GM10248 (cell line): Measurements from ENCODE around the gene COL4A1.

Source experiments
- CTCF ChIA-PET: fragments of 300-600 bp; sonication (Branson Sonifier 250); formaldehyde crosslinking; extraction: SDS; loops from one replicate; lab custom pipeline; 2021; ENCODE audit warnings: antibody characterized with exemption; lab: Yijun Ruan, JAX
- POLR2A ChIA-PET: fragments of 350-650 bp; sonication (Branson Sonifier 250); formaldehyde crosslinking; extraction: SDS; loops from one replicate; lab custom pipeline; 2020; ENCODE audit warnings: antibody characterized with exemption; lab: Yijun Ruan, JAX
- DNase-seq: peaks from one replicate; pipeline ENCODE4 v3.0.0; 2012; ENCODE audit errors: extremely low spot score
- TF ChIP-seq, protein P1 (sequence below): IDR thresholded peaks from 2 replicates; pipeline ENCODE4 v1.5.1; 2012; ENCODE audit warnings: mild to moderate bottlenecking, low read depth; ENCODE audit errors: extremely low read depth, missing control alignments, control extremely low read depth

Gene COL4A1

DNA sequence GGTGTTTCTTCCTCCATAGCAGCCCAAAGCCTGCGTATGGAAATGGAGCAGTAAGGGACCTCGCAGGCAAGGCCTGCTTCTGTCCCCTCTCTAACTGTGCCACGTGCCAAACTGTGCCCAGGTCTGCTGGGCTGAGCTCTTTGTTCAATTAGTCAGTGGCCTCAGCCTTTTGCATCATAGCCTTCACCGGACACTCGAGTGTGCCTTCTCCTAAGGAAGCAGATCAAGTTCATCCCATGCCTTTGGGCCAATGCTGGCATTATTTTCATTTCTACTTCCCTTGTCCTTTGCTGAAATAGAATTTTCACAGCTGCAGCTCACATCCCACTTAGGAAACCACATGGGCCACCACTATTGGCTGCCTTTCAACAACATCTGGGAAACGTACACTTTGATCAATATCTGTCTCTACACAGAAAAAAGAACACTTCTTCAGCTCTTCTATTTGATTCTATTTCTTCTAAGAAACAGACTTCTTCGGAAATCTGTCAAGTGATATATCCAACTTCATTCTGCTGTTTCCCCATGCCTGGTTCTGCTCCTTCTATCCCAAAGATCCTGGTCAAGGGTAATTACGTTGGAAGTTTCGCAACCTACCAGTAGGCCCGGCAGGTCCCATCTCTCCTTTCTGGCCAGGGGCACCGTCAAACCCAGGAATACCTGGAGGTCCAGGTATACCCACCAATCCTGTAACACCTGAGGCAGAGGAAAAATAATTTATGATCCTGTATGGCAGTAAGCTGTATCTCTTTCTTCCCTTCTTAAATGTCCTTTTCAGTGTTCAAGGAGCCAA is 143.9 kb downstream of the COL4A1 start:
- TF ChIP-seq, protein P1, sequence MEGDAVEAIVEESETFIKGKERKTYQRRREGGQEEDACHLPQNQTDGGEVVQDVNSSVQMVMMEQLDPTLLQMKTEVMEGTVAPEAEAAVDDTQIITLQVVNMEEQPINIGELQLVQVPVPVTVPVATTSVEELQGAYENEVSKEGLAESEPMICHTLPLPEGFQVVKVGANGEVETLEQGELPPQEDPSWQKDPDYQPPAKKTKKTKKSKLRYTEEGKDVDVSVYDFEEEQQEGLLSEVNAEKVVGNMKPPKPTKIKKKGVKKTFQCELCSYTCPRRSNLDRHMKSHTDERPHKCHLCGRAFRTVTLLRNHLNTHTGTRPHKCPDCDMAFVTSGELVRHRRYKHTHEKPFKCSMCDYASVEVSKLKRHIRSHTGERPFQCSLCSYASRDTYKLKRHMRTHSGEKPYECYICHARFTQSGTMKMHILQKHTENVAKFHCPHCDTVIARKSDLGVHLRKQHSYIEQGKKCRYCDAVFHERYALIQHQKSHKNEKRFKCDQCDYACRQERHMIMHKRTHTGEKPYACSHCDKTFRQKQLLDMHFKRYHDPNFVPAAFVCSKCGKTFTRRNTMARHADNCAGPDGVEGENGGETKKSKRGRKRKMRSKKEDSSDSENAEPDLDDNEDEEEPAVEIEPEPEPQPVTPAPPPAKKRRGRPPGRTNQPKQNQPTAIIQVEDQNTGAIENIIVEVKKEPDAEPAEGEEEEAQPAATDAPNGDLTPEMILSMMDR, result no peak
- POLR2A ChIA-PET, result no interaction called here
- DNase-seq, result no peak
- CTCF ChIA-PET, result no interaction called here

DNA sequence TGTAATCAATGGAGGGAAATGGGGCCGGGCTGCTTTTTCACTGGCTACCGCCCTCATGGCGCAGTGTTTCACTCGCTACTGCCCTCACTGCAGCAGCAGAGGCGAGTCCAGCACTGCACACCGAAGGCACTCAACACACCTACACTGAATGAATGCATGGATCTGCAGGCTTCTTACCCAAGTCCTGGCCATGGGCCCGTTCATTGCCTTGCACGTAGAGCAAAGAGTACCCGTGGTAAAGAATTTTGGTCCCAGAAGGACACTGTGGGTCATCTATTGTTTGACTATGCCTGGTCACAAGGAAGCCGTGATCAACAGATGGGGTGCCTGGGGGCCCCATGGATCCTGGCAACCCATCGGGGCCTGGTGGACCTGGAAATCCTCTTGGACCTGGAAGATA is 144.9 kb downstream of the COL4A1 start:
- ChIA-PET CTCF (no interaction called here), POLR2A (no interaction called here)
- TF ChIP-seq, protein P1, result no peak
- DNase-seq, result no peak

DNA sequence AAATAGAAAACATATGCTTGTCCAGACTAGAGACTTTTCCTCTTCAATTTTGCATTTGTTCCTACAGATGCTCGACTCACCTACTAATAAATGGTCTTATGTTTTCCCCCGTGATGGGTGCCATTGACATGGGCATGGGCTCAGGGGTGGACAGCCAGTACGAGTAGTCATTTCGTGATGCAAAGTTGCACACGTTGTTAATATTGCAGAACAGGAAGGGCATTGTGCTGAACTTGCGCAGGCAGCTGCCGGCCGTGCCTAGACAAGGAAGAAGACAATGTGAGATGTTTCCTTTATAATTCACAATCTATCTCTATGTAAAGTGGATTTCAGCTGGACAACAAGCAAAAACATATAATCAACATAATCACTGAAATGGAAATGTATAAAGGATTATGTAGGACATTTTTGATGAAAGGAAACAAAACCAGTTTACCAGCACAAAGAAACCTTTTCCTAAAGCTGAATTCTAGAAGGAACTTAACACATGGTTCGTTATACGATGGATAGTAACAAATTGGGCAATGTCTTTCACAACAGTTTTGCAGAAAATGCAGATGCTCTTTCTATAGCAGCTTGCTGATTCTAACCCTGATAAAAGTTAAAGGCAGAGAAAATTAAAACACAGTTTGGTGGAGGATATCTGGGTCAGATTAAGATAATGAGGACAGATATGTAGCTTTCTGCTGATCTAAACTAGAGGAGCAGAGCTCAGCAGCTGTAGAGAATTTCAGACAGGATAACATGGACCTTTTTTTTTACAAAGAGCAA is 145.7 kb downstream of the COL4A1 start:
- TF ChIP-seq, protein P1, result no peak
- CTCF ChIA-PET, result no interaction called here
- no peak for DNase-seq
- POLR2A ChIA-PET, result no interaction called here

DNA sequence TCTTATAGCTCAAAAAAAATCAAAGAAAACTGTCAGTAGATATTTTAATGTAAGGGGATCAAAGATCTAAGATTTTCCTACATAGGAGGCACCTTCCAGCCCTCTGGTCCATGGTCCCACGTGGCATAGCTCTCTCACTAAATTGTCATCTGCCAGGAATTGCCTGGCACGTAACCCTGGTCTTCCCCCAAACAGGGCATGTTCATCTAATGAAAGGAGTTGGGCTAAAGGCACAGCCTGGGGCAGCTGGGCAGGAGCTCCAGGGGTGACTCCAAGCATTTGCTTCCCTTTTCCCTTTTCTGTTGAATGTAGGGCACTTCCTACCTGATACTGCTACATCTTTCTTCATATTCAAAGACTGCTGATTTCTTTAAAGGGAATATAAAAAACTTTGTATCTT is 148.7 kb downstream of the COL4A1 start:
- POLR2A ChIA-PET, result no interaction called here
- TF ChIP-seq, protein P1, result no peak
- CTCF ChIA-PET, result interaction anchor here (0.7 to 3.0 kb wide), 4 partner anchors 10 to 1197 kb away, joined by 3 to 10 read pairs (median 3); no protein-coding TSS in a partner anchor
- DNase-seq, result no peak

DNA sequence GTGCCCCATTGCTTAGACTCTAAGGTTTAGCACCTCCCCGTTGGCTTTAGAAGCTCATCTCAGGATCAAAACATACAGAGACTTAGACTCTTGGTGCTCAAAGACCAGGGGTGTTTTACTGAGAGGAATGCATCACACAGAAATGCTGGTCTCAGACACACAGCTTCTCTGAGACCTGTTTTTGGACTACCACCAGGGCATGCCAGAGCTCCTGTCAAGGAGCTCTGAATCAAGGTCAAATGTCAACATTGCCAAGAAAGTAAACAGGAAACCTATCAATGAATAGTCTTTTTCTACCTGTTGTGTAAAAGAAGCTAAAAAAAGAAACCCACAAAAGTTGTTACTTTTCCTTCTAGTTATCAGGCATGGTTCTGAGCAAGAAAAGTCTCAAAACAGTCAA is 149.2 kb downstream of the COL4A1 start:
- POLR2A ChIA-PET, result no interaction called here
- TF ChIP-seq, protein P1, result no peak
- CTCF ChIA-PET, result interaction anchor here (0.7 to 3.0 kb wide), 5 partner anchors 9 to 1196 kb away, joined by 3 to 10 read pairs (median 3); no protein-coding TSS in a partner anchor
- DNase-seq, result no peak

DNA sequence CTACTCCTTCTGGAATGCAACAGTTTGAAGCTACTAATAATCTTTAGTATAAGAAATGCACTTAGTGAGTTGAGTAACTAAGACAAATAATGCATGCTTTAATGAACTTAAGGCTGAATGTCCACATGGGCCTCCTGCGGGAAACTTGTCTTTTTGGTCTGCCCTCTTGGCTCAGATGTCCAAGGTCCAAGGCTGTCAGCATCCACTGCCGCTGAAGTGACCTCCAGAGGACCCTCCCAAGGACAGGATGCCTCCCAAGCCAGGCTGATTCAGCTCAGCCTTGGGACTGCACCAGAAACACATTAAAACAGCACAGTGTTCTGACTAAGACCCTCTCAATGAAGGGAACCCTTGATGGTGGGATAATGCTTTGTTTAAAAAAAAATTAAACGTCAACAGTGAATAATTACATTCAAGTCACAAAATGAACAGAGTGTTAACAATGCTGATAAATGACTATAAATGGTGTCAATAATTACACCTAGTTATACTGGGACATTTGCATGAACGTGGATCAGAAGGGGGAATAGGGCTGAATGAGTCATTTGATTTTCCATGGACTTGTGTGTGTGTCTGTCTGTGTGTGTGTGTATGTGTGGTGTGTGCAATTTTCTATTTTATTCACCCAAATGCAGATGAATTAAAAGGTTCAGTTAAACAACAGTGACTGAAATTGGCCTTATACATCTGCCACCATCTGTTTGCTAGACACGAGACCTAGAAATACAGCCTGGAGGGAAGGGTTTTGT is 150.5 kb downstream of the COL4A1 start:
- ChIA-PET CTCF (interaction anchor here (1.0 to 3.0 kb wide), 3 partner anchors 10 to 288 kb away, joined by 3 to 10 read pairs (median 3); no protein-coding TSS in a partner anchor), POLR2A (no interaction called here)
- DNase-seq, result no peak
- TF ChIP-seq, protein P1, result no peak
